AG08396 (cell line): Measurements from ENCODE around the gene CYTH2.

Experiments
- DNase-seq: peaks from one replicate; pipeline ENCODE4 v3.0.0; 2012; ENCODE audit warnings: low spot score, mixed read lengths

CYTH2 gene

DNA sequence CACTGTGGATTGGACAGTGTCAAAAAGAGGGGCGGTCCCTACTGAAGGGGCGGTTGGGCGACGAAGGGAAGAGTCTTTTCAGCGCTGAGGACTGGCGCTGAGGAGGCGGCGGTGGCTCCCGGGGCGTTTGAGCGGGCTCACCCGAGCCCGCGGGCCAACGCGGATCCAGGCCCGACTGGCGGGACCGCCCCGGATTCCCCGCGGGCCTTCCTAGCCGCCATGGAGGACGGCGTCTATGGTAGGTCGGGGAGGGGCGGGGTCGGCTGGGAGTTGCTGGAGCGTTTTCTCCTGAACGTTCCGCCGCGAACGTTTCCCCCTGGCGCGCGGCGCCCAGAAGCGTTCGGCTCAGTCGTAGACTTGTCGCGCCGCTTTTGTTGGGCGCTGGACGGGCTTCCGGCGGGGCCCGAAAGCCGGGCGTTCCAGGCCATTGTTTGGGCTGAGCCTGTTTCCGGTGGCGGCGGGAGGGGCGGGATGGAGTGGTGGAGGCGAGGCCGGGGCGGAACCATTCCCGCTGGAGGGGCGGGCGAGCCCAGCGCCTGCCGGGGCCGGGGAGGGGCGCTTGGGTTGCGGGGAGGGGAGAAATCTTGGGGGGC is at the start of gene CYTH2:
CYTH2 (plus strand) TSS at position 81 of the 593 bp plus-strand sequence; CDS start at position 220, 139 bp downstream.
- peak; percentile 86 for DNase-seq

- DNase-seq = no peak
Measured at GRCh38 chr19:48421548-48421947, 47.6 kb upstream of the CYTH2 start.

GRCh38 chr19:48424694-48425219 is 44.4 kb upstream of the CYTH2 start:
- DNase-seq = peak; percentile 59

DNA sequence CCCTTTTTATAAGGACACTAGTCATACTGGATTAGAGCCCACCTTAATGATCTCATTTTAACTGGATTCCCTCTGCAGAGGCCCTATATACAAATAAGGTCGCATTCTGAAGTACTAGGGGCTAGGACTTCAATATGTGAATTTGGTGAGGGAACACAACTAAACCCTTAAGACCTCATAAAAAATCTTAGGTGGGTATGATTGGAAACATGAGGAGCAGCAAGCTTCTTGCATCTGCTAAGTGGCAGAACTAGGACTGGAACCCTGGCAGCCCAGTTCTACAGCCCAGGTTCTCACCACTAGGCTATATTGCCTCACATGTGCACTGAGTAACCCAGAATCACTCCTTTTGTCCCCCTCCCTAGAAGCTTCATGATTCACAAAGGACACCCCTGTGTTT is 40.5 kb upstream of the CYTH2 start:
- DNase-seq = no peak

DNA sequence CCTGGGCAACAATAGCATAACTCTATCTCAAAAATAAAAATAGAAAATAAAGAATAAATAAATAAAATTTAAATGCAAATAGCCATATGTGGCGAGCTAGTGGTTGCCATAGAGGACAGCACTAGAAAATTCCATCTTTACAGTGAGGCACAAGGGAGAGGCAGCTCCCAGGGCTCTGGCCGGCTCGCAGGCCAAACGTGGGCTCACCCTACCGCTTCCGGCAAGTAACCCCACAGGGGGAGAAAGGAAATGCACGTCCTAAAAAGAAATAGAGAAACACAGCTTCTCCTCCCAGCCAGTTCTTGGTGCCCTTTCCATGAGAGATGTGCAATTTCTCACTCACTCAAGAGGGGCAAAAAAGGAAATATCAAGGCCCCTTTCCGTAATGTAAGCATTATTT is 35.8 kb upstream of the CYTH2 start:
- no peak for DNase-seq

DNA sequence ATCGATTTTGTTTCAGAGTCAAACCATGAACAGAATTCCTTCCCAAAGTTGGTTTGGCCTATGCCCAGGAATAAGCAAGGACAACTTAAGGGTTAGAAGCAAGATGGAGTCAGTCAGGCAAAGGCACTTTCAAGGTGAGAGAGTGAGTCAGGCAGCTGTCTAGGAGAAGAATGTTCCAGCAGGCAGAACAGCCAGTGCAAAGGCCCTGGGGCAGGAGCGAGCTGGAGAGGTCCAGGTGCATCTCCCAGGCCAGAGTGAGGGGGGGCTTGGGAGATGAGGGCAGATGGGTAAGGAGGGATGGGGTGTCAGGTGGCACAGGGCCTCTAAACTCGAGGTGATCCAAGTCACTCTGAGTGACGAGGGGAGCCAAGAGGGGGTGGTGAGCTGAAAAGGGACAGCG is 32.6 kb upstream of the CYTH2 start:
- DNase-seq = no peak

- DNase-seq = no peak
Measured at GRCh38 chr19:48441360-48442050, 27.7 kb upstream of the CYTH2 start.

DNA sequence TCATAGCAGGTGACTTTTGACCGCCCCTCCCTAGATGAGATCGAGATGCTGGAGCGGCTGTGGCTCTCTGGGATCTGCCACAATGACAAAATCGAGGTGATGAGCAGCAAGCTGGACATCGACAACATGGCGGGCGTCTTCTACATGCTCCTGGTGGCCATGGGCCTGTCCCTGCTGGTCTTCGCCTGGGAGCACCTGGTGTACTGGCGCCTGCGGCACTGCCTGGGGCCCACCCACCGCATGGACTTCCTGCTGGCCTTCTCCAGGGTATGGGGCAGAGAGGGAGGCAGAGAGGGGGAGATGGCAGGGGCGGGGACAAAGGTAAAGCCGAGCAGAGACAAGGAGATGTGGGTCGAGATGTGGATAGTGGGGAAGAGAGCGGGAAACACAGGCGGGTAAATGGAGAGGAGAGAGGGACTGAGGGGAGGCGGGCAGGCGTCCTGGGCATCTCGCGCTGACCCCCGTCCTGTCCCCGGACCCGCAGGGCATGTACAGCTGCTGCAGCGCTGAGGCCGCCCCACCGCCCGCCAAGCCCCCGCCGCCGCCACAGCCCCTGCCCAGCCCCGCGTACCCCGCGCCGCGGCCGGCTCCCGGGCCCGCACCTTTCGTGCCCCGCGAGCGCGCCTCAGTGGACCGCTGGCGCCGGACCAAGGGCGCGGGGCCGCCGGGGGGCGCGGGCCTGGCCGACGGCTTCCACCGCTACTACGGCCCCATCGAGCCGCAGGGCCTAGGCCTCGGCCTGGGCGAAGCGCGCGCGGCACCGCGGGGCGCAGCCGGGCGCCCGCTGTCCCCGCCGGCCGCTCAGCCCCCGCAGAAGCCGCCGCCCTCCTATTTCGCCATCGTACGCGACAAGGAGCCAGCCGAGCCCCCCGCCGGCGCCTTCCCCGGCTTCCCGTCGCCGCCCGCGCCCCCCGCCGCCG is 26.8 kb upstream of the CYTH2 start:
- peak; percentile 9 for DNase-seq

DNA sequence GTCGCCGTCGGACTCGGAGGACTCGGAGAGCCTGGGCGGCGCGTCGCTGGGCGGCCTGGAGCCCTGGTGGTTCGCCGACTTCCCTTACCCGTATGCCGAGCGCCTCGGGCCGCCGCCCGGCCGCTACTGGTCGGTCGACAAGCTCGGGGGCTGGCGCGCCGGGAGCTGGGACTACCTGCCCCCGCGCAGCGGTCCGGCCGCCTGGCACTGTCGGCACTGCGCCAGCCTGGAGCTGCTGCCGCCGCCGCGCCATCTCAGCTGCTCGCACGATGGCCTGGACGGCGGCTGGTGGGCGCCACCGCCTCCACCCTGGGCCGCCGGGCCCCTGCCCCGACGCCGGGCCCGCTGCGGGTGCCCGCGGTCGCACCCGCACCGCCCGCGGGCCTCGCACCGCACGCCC is 25.9 kb upstream of the CYTH2 start:
- peak; percentile 42 for DNase-seq

GRCh38 chr19:48443731-48444128 is 25.4 kb upstream of the CYTH2 start:
- DNase-seq = peak; percentile 31

DNA sequence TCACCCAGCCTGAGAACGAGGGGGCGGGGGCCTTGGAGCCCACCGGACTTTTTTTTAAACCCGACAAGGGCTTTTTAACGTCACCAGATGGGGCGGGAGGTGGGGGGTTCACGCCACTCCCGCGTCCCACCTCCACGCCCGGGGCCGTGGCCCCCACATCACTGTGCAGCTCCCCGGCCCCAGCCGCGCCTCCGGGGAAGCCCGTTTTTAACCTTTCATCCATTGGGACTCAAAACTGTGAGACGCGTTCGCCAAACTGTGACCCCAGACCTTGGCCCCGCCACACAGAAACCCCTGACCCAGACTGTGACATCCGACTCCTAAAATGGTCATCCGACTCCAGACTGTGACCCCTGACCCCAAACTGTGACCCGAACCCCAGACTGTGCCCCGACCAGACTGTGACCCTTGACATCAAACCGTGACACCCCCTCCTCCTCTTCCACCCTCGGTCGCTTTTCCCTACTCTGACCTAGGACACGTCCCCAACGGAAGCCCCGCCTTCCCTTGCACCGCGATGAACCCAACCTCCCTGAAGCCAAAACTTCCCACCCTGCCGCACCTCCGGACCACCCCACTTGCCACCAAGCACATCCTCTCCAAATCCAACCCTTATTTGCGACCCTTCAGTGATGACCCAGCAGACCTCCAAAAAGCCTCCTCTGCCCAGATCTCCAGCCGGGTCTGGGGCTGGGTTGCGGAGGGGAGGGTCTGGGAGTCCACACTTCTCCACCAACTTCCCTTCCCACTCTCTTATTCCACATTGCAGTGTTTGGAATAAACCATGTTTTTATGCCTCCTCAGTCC is 24.8 kb upstream of the CYTH2 start:
- DNase-seq = peak; percentile 23

- peak; percentile 30 for DNase-seq
Measured at GRCh38 chr19:48444936-48445200, 24.3 kb upstream of the CYTH2 start.

GRCh38 chr19:48445256-48445605 is 23.9 kb upstream of the CYTH2 start:
- DNase-seq = peak; percentile 93

GRCh38 chr19:48445606-48446481 is 23.3 kb upstream of the CYTH2 start, which contains the start of gene GRWD1:
TSS of gene GRWD1 (plus strand) at chr19:48445983. CDS start at chr19:48446006, 23 bp downstream.
- DNase-seq = peak; percentile 95

- no peak for DNase-seq
Measured at GRCh38 chr19:48446579-48446978, 22.6 kb upstream of the CYTH2 start.

GRCh38 chr19:48448563-48448962 is 20.6 kb upstream of the CYTH2 start:
- no peak for DNase-seq

- DNase-seq = no peak
Measured at GRCh38 chr19:48450441-48450840, 18.7 kb upstream of the CYTH2 start.

GRCh38 chr19:48450863-48451262 is 18.3 kb upstream of the CYTH2 start:
- DNase-seq = peak; percentile 8

DNA sequence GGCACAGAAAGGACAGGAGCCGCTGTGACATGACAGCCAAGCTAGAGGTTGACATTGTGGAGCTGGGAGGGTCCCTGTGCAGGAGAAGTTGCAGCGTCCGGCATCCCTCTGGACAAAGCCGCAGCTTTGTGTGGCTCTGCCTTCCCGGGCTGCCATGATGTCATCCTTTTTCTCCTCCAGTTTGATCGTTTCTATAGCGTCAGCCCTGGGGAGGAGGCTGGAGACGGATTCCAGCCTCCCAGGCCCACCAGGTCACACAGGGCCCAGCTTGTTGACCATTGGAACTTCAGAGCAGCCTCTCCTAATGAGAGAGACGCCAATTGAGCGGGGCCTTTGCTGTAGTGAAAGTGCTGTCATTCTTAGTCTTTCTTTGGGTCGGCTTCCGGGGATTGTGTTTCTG is 17.5 kb upstream of the CYTH2 start:
- peak; percentile 10 for DNase-seq

- DNase-seq = peak; percentile 16
Measured at GRCh38 chr19:48452289-48453190, 16.6 kb upstream of the CYTH2 start.
